GM20000 (cell line): ENCODE results near the gene KRTAP5-2.

Experiments
- DNase-seq: peaks from one replicate; pipeline ENCODE4 v3.0.0; 2012; ENCODE audit warnings: low spot score
- CTCF ChIP-seq: IDR thresholded peaks from 2 replicates; pipeline ENCODE4 v1.5.1; 2012; ENCODE audit warnings: mild to moderate bottlenecking, control low read depth; ENCODE audit errors: extremely low read depth, missing control alignments

KRTAP5-2 gene

DNA sequence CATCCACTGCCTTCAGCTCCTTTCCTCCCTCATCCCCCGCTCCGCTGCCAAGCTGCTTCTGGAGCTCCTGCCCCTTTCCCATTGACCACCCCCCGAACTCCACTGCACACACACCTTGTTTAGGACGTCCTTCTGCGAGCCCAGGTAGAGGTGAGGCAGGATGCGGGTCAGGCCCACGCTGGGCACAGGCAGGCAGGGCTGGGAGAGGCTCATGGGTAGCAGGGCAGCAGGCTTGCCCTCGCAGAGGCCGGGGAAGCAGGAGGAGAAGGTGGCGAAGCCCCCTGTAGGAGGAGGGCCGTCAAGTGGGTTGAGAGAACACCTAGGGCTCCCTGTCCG lies 39.4 kb downstream of the KRTAP5-2 start:
- TF ChIP-seq CTCF: no peak
- DNase-seq: no peak

GRCh38 chr11:1557904-1558774 lies 40.0 kb downstream of the KRTAP5-2 start:
- no peak for TF ChIP-seq CTCF
- no peak for DNase-seq

DNA sequence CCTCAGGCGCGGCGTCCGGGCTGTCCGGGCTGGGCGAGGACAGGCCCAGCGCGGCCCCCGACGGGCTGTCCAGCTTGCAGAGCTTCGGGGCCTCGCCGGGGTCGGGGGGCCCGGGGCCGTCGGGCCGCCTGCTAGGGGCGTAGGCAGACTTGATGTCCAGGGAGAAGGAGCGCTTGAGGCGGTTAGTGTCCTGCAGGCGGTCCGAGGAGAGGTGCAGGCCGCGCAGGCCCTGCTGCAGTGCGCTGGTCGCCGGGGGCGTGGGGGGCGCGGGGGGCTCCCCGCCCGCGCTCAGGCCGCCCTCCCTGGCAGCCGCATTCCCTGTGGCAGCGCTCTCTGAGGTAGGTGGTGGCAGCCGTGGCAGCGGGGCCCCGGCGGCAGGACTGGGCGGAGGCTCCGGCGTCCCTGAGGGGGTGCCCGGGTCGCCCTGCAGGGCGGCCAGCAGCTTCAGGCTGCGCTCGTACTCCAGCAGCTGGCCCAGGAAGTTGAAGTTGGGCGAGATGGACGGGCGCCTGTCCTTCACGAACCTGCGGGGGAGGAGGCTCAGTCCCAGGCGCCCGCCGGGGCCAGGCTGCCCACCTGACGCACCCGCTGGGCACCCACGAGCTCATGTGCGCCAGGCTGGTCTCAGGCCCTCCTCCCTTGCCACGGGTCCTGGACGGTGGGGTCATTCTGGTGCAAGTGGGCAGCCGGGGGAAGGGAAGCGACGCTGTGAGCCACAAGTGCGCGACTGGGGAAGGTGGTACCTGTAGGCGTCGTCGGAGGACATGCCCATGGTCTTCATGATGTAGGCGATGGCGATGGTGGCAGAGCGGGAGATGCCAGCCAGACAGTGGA lies 40.8 kb downstream of the KRTAP5-2 start:
- no peak for TF ChIP-seq CTCF
- no peak for DNase-seq

DNA sequence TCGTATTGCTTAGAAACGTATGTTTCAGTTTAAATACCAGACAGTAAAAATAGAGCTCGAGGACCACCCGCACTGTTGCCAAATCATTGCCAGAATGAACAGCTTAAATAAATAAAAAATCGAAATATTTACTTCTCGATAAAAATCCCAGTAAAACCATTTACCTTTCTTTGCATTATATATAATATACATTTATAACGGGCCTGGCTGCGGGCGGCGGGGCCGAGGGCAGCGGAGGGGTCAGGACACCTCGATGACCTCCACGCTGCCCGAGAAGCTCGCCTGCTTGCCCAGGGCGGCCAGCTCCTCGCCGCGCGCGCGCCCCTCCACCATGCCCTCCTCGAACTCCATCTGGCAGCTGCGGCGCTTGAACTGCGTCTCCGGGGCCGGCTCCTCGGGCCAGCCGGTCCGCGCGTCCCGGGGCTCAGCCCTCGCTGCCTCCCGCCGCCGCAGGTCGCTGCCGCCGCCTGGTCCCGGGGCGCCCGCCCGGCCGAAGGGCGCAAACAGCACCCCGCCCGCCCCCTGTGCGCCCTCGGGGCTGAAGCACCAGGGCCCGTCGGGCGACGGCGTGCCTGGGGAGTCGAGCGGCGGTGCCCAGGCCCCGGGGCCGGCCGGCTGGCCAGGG lies 41.7 kb downstream of the KRTAP5-2 start:
- no peak for TF ChIP-seq CTCF
- no peak for DNase-seq

DNA sequence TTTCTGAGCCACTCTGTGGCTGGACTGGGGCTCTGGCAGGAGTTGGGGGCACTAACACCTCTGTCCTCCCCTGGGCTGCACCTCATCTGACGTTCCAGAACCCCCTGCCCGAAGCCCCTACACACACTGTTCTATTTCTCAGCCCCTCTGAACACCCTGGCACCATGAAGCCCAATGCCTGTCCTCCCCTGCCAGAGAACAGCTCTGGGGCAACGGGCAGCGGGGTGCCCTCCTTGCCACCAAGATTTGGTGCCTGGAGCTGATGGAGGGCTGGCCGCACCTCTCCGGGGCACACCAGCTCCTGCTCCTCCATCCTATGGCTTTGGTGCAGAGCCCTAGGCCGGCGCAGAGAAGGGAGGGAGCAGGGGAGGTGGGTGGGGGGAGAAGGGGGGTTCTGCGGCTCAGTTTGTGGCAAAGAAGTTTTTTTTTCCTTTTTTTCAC lies 42.4 kb downstream of the KRTAP5-2 start:
- no peak for TF ChIP-seq CTCF
- no peak for DNase-seq

GRCh38 chr11:1554981-1555712 lies 42.9 kb downstream of the KRTAP5-2 start:
- TF ChIP-seq CTCF: no peak
- DNase-seq: no peak
